ENCODE results near the gene SMIM1.

DNA sequence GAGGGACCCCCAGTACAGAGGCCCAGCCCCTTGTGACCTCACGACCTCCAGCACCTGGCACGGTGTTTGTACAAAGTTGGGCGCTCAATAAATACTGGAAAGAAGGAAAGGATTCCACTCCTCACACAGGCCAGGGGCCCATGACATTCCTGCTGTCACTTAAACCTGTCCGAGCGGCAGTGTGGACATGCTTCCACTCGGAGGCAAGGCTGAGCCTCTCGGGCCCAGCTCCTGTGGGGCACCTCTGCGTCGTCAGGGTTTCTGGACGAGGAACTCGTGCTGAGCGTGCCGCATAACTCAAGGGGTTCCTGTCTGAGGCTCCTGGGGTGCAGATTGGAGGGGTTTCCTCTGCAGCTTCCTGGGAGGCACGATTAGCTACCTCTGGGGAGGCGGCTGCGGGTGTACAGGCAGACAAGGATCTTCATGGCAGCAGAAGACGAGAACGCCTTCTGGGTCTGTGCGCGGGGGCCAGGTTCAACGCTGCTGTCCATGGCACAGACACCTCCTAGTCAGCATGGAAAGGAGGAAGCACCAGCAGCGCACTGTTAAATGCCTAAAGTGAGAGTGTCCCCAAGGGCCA lies 3.6 kb upstream of the SMIM1 start:
- TF ChIP-seq EZH2phosphoT487 (IDR thresholded peaks at IDR 0.05; ENCODE audit: insufficient read depth, low read depth) (no peak), EZH2 (IDR thresholded peaks at IDR 0.05; ENCODE audit: insufficient read depth, poor library complexity, severe bottlenecking) (no peak)
